AG08395 (cell line): ENCODE results near the gene AVPI1.
"Not testable (repeated sequence)": the region's sequence is repeated elsewhere in the genome, so short reads cannot be mapped to it uniquely, and the experiment has no call there.

ENCODE experiments used
- DNase-seq: peaks from one replicate; pipeline ENCODE4 v3.0.0; 2012; ENCODE audit warnings: mixed read lengths, low spot score

AVPI1 gene

GRCh38 chr10:97682042-97682441, 5.0 kb downstream of the AVPI1 start:
- DNase-seq: no peak

GRCh38 chr10:97679594-97679993, 7.4 kb downstream of the AVPI1 start:
- DNase-seq: no peak

- peak; percentile 76 for DNase-seq
These were observed 10.1 kb downstream of the AVPI1 start for GRCh38 chr10:97676770-97677581.

DNA sequence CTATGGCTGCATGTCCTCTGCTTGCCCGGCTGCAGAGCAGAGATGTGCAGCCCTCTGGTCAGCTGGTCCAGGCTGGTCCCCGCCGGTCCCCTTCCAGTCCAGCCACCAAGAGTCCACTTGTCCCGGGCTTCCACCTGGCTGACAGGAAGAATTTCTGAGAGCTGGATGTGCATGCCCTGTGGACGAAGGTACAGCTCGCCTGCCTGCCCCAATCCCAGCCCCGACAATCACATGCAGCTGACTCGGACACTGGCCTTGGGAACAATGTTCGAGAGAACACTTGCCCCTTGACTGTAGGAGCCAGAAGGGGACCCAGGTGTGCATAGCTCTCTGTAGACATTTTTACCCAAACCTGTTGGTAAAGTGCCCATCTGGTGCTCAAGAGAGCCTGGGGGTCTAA, 11.8 kb downstream of the AVPI1 start:
- no peak for DNase-seq

DNA sequence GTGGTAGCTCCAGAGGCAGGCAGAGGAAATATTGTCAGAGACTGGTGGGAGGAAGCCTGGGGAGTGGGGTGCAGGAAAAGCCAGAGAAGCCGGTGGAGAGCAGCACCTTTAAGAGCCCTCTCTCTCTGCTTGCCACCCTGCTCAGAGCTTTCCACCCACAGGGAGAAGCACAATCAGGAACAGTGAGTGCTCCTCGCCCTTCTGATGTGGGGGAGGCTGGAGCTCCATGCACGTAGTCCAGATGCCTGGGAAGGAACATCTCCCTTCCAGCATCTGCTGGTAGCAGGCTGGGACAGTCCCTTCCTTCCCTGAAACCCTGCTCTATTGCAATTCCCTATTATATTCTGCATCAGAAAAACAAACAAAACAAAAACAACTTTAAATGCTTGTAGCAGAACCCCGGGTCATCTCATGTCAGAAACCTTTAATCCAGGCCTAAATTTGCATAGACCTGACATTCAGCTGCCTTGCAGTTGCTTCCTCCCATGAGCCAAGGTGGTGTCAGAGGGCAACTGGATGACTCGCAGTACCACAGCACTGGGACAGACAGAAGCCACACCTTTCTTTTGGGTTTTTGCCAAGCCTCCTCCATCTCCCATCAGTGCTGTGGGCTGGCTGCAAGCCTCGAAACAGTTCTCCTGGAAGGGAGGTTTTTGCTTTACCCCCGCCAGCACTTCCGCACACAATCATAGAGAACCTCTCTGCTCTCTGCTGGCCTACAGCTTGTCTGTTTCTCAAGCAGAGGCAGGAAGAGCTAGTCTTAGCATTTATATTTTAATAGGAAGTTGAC, 13.1 kb downstream of the AVPI1 start:
- DNase-seq: peak; percentile 56

- DNase-seq: no peak
These were observed 17.5 kb downstream of the AVPI1 start for GRCh38 chr10:97669571-97669970.

DNA sequence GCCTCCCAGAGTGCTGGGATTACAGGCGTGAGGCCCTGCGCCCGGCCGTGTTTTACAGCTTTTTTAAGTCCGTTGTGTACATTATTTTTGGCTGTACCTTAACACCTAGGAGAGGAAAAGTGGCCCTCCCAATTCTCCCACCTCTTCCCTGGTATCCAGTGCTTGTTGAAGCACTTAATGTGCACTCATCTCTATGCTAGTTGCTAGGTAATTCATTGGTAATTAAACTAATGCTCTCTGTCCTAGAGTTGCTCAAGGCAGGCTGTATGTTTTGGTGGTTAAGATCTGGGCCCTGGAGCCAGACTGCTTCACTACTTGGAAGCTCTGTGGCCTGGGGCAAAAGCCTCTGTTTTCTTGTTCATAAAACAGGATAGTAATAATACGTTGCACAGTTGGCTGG, 19.6 kb downstream of the AVPI1 start:
- DNase-seq: no peak

GRCh38 chr10:97666992-97667391, 20.0 kb downstream of the AVPI1 start:
- no peak for DNase-seq

DNA sequence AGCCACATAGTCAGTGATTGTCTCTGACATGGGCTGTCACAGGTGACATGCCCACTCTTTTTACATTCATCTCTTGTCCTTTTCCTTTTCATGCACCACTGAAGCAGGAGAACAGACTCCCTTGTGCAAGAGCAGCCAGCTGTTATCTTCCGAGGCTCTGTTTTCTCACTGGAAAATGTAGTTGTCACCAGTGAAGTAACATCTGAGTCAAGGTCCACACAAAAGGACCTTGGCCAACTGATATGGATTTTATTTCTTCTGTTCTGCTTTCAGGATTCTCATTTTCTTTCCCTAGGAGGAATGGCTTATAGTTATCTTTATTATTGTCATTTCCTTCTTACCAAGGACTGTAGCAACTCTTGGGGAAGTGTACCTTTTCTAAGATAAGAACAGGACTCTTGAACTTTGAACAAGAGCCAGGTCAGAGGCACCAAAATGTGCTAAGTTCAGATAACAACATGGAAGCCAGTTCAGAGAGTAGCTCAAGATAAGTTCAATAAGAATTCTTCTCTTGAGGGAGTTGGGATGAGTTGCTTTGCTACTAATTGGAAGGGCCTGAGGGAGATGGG, 22.7 kb downstream of the AVPI1 start:
- DNase-seq: no peak

GRCh38 chr10:97659589-97659988, 27.5 kb downstream of the AVPI1 start:
- DNase-seq: peak; percentile 44

- no peak for DNase-seq
These were observed 30.3 kb downstream of the AVPI1 start for GRCh38 chr10:97656777-97657176.

GRCh38 chr10:97651773-97652172, 35.3 kb downstream of the AVPI1 start:
- DNase-seq: no peak

- no peak for DNase-seq
These were observed 36.3 kb downstream of the AVPI1 start for GRCh38 chr10:97650726-97651125.

- not testable (repeated sequence) for DNase-seq
These were observed 37.7 kb downstream of the AVPI1 start for GRCh38 chr10:97649405-97649750.

GRCh38 chr10:97648562-97649404, 38.3 kb downstream of the AVPI1 start:
- DNase-seq: peak; percentile 90

DNA sequence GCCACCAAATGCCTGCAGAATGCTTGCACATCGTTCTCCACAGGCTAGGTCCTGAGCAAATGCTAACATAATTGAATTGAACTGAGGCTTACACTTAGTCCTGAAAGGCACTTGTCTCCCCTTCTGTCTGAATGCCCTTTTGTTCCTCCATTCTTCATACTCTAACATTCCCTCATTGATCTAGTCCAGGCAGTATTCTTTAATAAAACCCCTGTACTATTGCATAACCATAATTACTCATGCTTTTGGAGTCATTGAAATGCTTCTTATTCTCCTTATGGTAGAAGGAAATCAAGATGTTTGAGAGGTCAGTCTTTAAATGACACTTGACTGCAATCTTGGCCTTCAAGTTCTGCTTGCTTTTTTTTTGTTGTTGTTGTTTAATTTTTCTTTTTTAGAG, 39.5 kb downstream of the AVPI1 start:
- peak; percentile 47 for DNase-seq

GRCh38 chr10:97644936-97645335, 42.1 kb downstream of the AVPI1 start:
- no peak for DNase-seq

DNA sequence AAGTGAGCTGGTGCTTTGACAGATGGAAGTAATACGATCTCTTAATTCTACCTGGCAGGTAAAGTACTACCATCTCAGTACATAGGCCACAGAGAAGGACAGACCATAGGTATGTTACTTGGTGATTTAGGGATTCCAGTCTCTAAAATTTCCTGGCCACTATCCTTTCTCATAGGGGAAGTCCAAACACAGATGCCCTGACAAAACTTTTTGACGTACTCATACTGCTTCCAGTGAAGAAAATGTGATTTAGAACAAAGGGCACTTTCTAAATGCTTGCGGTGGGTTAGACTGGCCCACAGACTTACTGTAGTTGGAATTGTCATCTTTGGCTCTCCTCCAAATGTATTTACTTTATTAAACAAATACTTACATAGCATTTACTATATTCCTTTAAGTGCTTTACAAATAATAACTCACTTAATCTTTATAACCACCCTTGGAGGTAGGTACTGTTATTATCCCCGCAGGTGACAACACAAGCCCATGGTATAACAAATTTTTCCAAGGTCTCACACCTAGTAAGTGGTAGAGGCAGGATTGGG, 43.5 kb downstream of the AVPI1 start:
- no peak for DNase-seq

- not testable (repeated sequence) for DNase-seq
These were observed 44.4 kb downstream of the AVPI1 start for GRCh38 chr10:97642471-97643159.

DNA sequence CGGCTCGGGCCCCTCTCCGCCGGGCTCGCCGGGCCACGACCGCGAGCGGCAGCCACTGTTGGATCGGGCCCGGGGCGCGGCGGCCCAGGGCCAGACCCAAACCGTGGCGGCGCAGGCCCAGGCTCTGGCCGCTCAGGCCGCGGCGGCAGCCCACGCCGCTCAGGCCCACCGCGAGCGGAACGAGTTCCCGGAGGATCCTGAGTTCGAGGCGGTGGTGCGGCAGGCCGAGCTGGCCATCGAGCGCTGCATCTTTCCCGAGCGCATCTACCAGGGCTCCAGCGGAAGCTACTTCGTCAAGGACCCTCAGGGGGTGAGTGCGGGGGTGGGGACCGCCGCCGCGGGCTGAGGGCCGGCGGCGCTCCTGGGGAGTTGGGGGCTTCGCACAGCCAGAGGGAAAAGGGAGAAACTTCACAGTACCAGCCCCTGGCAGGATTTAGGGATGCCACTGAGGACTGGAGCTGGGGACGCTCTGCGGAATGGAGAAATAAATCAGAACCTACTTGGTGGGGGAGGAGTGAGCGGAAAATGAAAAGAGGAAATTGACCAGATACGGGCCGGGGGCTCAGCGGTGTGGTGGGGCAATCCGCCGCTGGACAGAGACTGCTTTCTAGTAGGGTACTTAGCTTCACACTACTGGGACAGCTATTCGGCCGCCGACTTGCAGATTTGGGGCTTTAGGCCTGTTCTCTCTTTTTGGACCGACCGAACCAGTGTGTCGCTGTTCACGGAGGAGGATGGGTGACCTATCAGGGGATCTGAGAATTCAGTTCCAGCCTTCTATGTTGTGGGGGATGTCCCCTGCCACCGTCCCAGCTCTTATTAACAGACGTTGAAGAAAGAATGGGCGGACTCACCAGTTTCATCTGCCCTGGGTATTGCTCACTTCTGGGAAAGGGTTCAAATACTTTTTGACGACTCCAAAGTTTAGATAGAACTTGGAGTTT, 45.9 kb downstream of the AVPI1 start:
- peak; percentile 71 for DNase-seq
